Myocyte (in vitro differentiated cells): ENCODE results near the gene PSAP. TPM values are rescaled to one million over a fixed set of nuclear protein-coding genes. Genes with fewer than 3 reads are reported as not detected.
A peak's percentile ranks its signal among the peaks of the same experiment; 100 is the strongest.

Source experiments
- DNase-seq: peaks from one replicate; pipeline ENCODE4 v3.0.0-alpha.2; 2012; ENCODE audit warnings: low read depth
- total RNA-seq: library from RNA; depleted of rRNA; stranded (reverse); fragments of >200 nt; gene quantifications from 2 replicates; pipeline ENCODE4 v1.2.3, GENCODE V29; 2014

The PSAP gene
- total RNA-seq, 1 donor from 2014 or later, result 1,265 TPM

DNA sequence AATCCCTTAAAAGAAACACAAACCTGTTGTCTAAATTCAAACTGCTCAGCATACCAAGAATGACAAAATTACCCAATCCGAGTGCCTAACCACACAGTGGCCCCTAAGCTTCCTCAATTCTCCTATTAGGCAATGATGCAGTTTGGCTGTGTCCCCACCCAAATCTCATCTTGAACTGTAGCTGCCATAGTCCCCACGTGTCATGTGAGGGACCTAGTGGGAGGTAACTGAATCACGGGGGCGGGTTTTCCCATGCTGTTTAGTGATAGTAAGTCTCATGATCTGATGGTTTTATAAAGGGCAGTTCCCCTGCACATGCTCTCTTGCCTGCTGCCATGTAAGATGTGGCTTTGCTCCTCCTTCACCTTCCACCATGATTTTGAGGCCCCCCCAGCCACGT lies 21.9 kb downstream of the PSAP start:
- DNase-seq, result no peak

DNA sequence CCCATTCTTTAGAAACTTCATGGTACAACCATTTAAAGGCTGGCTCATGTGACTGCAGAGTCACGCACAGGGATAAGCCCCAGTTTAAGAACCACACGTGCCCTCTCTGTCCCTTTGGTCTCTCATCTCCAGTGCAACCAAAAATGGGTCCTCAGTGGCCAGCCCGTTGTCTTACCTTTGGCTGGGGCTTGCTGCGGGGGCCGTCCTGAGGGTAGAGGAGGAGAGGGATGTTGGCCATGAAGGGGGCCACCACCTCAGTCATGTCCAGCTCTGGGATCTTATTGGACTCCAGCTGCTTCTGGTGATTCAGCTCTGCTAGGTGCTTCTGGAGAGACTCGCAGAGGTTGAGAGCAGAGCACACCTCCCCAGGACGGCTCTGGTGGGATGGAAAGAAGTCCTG lies 22.3 kb downstream of the PSAP start:
- DNase-seq, result no peak

DNA sequence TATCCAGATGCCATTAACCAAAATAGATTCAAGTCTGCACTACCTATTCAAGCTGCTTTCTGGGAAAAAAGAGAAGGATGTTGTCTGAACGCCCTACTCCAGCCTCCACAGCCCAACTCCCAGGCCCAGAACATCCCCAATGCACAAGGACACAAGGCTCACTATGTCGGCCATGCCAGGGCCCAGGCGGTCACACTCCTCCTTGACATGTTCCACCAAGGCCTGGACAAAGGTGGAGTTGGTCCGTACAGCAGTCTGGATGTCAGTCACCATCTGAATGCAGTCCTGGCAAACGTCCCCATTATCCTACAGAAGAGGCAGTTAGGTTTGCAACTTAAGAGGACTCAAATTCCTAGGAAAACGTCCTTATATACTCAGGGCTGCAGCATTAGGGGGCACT lies 23.2 kb downstream of the PSAP start:
- no peak for DNase-seq

DNA sequence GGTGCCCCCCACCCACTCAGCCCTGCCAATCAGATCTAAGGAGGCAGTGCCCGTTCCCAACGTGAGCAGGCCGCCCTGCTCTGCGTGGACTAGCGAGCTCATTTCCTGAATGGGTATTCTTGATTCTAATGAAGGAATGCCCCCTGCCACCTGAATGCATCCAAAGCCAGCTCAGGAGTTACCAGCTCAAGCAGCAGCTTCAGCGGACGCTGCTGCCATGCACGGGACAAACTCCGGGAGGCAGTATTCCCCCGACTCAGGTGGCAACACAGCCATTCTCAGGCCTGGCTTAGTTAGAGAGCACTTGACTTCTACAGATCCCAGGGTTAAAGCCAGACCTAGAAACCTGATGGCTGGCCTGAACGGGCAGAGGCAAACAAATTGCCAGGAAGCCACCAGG lies 25.8 kb downstream of the PSAP start:
- no peak for DNase-seq

DNA sequence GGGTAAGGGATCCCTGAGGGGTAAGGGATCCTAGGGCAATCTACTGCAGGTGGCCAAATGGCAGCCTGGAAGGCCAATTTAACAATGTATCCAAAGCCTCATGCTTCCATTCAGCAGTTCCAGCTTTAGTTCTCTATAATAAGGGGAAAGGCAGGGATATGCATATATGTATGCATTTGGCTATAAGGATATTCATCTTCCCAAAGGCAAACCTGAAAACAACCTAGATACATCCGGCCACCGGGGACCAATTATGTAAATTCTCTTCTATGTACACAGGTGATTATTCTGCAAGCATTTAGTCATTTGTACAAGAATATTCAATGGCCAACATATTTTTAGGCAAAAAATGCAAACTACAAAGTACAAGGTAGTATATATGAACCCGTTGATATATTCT lies 26.7 kb downstream of the PSAP start:
- no peak for DNase-seq

GRCh38 chr10:71823356-71823755 lies 27.7 kb downstream of the PSAP start:
- no peak for DNase-seq

- DNase-seq, result no peak
Observed at GRCh38 chr10:71821909-71822763, 28.9 kb downstream of the PSAP start.

- no peak for DNase-seq
Observed at GRCh38 chr10:71820966-71821365, 30.1 kb downstream of the PSAP start.

DNA sequence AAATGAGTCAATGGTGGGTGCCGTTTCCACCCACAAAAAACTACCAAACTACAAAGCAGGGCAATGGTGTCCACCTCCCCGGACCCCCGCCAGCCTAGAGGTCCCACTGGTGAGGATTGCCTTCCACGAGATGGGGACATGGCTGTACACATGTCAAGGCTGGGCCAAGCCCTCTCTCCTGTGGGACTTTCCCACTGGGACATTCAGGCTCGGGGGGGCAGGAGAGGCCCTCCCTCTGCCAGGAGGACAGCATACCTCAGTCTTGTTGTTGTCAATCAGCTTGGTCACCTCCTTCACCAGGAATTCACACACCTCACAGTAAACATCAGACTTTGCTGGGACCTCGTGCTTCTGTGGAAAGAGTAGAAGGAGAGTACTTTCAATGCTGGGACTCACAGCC lies 31.1 kb downstream of the PSAP start:
- no peak for DNase-seq

- no peak for DNase-seq
Observed at GRCh38 chr10:71819441-71819861, 31.6 kb downstream of the PSAP start.

DNA sequence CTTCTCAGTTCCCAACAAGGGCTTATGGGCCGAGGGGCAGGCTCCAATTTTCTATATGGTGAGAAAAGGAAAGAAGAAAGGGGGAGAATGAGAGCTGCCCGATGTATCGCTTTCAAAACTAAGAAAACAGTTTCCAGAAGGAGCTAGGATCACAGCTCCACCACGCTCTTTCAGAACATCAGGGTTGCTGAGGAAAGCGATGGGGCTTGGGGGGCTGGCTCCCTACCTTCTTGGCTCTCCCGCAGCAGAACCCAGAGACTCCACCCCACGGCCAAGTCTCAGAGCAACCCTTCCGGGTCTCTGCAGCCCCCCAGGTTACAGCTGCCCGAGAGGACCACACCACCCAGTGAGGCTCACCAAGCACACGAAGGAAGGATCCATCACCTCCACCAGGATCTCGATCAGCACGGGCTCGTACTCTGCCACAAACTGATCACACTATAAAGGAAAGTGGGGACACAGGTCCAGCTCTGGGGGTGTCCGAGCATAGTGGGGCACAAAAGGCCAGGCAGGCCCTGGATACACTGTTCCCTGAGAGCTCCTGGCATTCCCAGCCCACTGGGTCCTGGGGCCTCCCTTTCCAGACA lies 32.3 kb downstream of the PSAP start:
- no peak for DNase-seq

DNA sequence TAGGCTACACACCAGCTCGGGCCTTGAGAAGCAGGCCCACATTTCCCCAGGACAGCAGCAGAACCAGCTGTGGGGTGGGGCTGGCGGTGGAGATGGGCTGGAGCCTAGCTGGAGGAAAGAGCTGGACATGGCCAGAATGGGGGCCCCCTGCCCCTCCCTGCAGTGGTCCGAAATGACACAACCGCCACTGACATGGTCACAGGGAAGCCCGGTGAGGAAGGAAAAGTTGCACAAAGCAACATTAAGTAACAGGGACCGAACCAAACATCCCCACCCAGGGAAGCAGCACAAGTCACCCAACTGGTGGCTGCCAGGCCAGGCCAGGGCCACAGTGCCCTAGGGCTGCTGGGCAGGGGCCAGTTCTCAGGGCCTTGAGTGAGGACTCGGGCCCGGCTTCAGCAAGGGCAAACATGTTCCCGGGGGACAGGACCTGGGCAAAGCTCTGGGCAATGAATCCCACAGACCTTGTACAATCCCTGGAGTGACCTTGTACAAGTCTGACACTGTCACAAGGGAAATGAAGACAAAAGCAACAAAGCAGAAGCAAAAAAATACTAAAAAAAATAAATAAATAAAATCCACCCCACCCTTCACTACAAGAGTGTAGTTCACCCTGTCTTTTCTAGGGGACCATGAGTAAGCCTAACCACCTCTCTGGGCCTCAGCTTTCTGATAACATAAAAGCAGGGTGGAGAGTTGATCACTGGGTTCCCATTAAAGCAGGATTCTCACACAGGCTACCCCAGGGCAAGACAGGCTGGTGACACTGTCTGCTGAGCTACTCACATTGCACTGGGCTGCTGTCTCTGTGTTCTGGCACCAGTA lies 33.0 kb downstream of the PSAP start:
- DNase-seq, result no peak

DNA sequence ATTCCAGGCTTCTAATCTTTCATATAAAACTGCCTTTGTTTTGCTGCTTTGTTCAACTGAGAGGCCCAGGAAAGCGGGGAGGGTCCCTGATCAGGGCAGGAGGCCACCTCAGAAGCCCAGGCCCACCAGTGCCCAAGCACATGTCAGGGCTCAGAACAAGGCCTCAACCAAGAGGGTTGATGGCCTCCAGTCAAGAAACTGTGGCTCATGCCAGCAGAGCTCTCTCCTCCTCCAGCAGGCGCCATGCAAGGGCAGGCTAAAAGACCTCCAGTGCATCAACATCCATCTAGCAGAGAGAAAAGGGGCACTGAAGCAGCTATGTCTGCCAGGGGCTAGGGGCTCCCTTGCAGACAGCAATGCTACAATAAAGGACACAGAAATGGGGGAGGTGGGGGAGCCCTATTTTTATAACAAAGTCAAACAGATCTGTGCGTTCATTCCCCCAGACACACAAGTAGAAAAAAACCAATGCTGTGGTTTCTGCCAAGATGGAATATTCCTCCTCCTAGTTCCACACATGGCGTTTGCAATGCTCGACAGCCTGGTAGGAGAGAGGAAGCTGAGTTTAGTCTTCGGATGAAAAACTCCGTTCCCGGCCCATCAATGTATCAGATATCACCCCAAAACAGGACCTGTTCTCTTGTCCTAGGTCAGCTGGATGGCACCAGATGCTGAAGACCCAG lies 34.0 kb downstream of the PSAP start:
- DNase-seq, result no peak

- peak; percentile 87 for DNase-seq
Observed at GRCh38 chr10:71816421-71816851, 34.6 kb downstream of the PSAP start.

GRCh38 chr10:71815515-71816130 lies 35.4 kb downstream of the PSAP start:
- no peak for DNase-seq

GRCh38 chr10:71814922-71815411 lies 36.1 kb downstream of the PSAP start:
- no peak for DNase-seq

DNA sequence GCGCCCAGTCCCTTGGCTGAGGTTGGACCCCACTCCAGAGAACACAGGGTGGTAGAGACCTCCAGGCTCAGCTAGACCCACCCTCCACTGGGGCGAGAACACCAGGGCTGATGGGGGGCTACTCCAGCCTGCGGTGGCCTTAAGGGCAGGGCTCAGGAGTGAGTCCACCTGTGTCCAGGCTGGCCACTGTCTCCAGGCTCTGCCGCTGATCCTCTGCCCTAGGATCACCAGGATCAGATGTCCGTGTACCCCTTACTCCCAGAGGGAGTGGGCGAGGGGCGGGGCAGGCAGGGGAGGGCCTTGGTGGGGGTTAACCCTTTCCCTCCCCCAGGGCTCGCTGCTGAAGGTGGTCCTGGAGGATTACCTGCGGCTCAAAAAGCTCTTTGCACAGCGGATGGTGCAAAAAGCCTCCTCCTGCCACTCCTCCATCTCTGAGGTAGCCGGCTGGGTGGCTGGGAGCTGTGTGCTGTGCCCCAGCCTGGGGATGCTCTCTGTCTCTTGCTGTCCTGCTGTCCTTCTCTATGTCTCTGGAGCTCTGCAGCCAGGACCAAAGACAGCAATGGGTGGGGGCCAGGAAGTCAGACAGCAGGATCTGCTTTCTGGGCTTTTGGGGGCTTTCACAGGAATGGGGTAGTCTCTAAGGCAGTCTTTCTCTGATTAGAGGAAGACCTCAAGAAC lies 38.0 kb downstream of the PSAP start:
- DNase-seq, result no peak

DNA sequence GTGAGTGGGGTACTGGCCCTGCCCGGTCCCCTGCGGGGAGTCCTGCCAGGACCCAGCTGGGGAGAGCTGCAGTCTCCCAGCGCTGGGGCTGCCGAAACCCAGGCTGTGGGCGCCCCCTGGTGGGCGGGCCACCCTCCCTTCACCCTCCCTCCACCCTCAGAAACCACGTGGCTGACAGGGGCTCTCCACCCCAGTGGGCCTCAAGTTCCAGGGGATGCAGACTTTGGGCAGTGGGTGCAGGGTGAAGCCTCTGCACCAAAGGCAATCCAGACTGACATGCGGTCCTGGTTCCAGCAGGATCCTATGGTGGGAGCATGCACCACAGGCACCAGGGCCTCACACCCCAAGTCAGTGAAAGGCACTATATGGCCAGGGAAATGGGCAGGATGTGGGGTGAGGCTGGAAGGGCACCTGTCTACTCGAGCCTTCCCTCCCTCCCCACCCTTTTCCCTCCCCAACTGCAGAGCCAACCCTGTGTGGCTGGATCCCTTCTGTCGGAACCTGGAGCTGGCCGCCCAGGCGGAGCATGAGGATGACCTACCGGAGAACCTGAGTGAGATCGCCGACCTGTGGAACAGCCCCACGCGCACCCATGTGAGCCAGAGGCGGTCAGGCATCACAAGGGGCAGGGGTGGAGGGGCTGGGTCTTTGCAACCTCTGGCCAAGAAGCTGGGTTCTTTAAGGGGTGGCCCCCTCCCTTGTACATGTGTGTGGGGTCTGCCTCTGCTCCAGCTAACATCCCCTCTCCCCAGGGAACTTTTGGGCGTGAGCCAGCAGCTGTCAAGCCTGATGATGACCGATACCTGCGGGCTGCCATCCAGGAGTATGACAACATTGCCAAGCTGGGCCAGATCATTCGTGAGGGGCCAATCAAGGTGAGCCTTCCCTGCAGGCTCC lies 38.8 kb downstream of the PSAP start:
- DNase-seq, result peak; percentile 51

GRCh38 chr10:71811351-71811750 lies 39.7 kb downstream of the PSAP start:
- no peak for DNase-seq
